Esophagus squamous epithelium (tissue), 5 donors: ENCODE measurements around the gene PLAAT1. TPM values are rescaled to one million over a fixed set of nuclear protein-coding genes. Genes with fewer than 3 reads are reported as not detected.

Source experiments
- DNase-seq: peaks from one replicate; lab custom pipeline; 2025; lab: John Stamatoyannopoulos, UW
- H3K27ac ChIP-seq, 4 donors: fragments of 200-600 bp; sonication (generic); one replicate each; pipeline ENCODE4 v1.5.1; 2016 to 2019; ENCODE audit warnings: mild to moderate bottlenecking in 1 of 4
- H3K27me3 ChIP-seq, 4 donors: fragments of 200-600 bp; sonication (generic); 1 replicate in 3 of 4; 2 replicates in 1 of 4; pipeline versions ENCODE4 v1.5.1 to v1.6.0; 2017 to 2021; ENCODE audit warnings: antibody characterized with exemption in 1 of 4
- H3K36me3 ChIP-seq, 3 donors: fragments of 200-600 bp; sonication (generic); one replicate each; pipeline ENCODE4 v1.5.1; 2016 to 2019
- H3K4me1 ChIP-seq, 3 donors: fragments of 200-600 bp; sonication (generic); one replicate each; pipeline ENCODE4 v1.5.1; 2017 to 2019
- H3K4me3 ChIP-seq, 4 donors: fragments of 200-600 bp; sonication (generic); 1 replicate in 3 of 4; 2 replicates in 1 of 4; pipeline ENCODE4 v1.5.1; 2016 to 2019; ENCODE audit warnings: mild to moderate bottlenecking in 2 of 4, moderate library complexity in 1 of 4
- H3K9me3 ChIP-seq, 3 donors: fragments of 200-600 bp; sonication (generic); one replicate each; pipeline ENCODE4 v1.5.1; 2016 to 2019
- POLR2A ChIP-seq, 4 donors: fragments of 450-650 bp; IDR thresholded peaks; one replicate each; pipeline ENCODE4 v1.6.1; 2017; ENCODE audit warnings: antibody characterized with exemption in 4 of 4, mild to moderate bottlenecking in 4 of 4, moderate library complexity in 3 of 4
- WGBS, 2 donors: methylation state at CpG; one replicate each; pipeline ENCODE4 v1.1.5; 2018; 5-methylcytosine and 5-hydroxymethylcytosine counted together
- intact Hi-C: fragments of 100-400 bp; cut with DNase I; formaldehyde crosslinking; loops from one replicate; pipeline ENCODE4 v1.15.0; 2022
- total RNA-seq, 4 donors: library from RNA; depleted of rRNA; stranded (reverse); fragments of >200 nt; gene quantifications; one replicate each; pipeline ENCODE4 v1.1.0, GENCODE V29; 2016
- TF ChIP-seq, protein P1 (sequence below), 6 experiments: fragments of 450-650 bp in 4 of 6; fragments of 200-600 bp in 2 of 6; sonication (generic) in 2 of 6; IDR thresholded peaks; one replicate each; pipeline ENCODE4 v1.5.1; 2016 to 2019; ENCODE audit warnings: antibody characterized with exemption in 6 of 6, mild to moderate bottlenecking in 4 of 6, moderate library complexity in 4 of 6
- donor health status: DM: yes; HTN: yes; CAD: no.

PLAAT1 gene
- total RNA-seq, 4 donors from 2014 or later, result 3.4 to 10.2 (median 5.9) TPM

DNA sequence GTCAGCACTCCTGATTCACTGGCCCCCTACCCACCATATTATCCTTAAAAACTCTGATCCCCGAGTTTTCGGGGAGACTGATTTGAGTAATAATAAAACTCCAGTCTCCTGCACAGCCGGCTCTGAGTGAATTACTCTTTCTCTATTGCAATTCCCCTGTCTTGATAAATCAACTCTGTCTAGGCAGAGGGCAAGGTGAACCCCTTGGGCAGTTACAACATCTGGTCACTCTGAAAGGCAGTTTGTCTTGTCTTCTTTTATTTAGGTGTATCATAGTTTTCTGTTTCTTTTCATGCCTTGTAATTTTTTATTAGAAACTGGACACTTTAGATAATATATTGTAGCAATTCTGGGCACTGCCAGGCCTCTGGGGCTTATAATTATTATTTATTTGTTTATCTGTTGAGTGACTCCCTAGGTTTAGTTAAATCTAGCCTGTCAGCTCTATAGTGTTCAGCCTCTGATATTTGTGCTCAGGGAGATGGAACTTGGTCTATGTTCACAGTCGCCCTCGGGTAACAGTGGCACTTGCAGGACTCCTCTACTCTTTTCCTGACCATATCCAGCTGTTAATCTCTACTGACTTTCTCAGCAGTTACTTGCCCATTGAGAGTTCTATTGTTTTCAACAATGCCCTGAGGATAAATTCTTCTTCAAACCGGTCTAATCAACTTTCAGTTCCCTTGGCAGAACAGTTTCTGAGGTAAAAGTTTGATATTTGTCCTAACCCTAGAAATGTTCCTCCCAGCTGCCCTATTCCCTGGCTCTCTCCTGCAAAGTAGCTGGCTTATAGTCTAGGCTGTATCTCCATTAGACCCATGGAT is 15.5 kb upstream of the PLAAT1 start:
- intact Hi-C loops, result no loop called here
- TF ChIP-seq, protein P1, sequence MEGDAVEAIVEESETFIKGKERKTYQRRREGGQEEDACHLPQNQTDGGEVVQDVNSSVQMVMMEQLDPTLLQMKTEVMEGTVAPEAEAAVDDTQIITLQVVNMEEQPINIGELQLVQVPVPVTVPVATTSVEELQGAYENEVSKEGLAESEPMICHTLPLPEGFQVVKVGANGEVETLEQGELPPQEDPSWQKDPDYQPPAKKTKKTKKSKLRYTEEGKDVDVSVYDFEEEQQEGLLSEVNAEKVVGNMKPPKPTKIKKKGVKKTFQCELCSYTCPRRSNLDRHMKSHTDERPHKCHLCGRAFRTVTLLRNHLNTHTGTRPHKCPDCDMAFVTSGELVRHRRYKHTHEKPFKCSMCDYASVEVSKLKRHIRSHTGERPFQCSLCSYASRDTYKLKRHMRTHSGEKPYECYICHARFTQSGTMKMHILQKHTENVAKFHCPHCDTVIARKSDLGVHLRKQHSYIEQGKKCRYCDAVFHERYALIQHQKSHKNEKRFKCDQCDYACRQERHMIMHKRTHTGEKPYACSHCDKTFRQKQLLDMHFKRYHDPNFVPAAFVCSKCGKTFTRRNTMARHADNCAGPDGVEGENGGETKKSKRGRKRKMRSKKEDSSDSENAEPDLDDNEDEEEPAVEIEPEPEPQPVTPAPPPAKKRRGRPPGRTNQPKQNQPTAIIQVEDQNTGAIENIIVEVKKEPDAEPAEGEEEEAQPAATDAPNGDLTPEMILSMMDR (IDR thresholded peaks at IDR 0.05), result no peak
- no peak for TF ChIP-seq POLR2A (IDR thresholded peaks at IDR 0.05)
- WGBS, 2 donors, result 52 to 67% methylated on average over 6 of the region's 6 CpGs
- Histone ChIP-seq H3K36me3 (no peaks in the 10 kb centered on the region), H3K4me1 (peaks cover 0 to 8% (median 0%) of the 10 kb centered on the region in 3 donors), H3K27me3 (peaks cover 0 to 7% (median 0%) of the 10 kb centered on the region in 4 donors), H3K27ac (no peak overlapping the region), H3K4me3 (no peak overlapping the region), H3K9me3 (no peaks in the 10 kb centered on the region)
- no peak for DNase-seq

DNA sequence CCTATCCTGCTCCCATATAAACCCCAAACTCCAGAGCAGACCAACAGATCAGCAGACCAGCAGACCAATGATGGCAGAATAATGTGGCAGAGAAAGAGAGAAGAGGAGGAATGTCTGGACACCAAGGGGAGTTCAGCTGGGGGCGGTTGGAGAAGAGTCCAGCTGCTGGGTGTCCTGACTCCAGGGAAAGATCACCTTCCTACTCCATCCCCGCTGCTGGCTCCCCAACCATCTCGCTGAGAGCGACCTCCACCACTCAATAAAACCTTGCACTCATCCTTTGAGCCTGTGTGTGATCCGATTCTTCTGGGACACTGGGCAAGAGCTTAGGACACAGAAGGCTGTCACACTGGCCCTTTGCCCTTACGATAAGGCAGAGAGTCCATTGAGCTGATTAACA is 12.8 kb upstream of the PLAAT1 start:
- Histone ChIP-seq H3K4me3 (no peak overlapping the region), H3K36me3 (no peaks in the 10 kb centered on the region), H3K9me3 (no peaks in the 10 kb centered on the region), H3K27me3 (peaks cover 0 to 7% (median 0%) of the 10 kb centered on the region in 4 donors), H3K27ac (no peak overlapping the region), H3K4me1 (peaks cover 0 to 18% (median 0%) of the 10 kb centered on the region in 3 donors)
- no peak for DNase-seq
- no peak for TF ChIP-seq POLR2A (IDR thresholded peaks at IDR 0.05)
- TF ChIP-seq, protein P1 (IDR thresholded peaks at IDR 0.05), result no peak
- intact Hi-C loops, result no loop called here
- 68 to 100% methylated on average over 1 to 4 of the region's 6 CpGs for WGBS, 2 donors

DNA sequence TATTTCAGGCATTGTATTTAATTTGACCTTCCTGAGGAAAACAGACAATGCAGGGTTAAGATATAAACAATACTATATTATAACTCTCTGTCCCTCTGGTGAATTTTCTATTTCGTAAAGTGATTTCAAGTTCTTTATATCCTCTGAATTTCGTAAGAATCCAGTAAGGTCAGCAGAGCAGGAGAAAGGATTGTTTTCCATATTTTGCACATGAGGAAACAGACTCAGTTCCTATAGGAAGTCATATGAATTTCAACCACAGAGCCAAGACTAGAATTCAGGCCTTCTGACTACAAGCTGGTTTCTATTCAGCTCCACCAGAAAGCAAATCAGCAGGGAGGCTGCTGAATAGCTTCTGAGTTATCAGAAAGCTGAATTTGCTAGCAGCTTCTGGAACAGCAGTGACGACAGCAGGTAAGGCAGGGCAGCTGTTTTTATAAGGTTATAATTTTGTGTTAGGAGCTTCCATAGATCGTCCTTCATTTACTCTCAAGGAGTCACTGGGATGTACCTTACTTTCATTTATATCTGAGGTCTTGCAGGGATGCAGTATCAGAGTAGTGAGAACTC is 11.1 kb upstream of the PLAAT1 start:
- H3K4me1 ChIP-seq, result peaks cover 0 to 18% (median 0%) of the 10 kb centered on the region in 3 donors
- no peak overlapping the region for H3K4me3 ChIP-seq
- intact Hi-C loops, result no loop called here
- 79 to 84% methylated on average over 4 of the region's 4 CpGs for WGBS, 2 donors
- TF ChIP-seq, protein P1 (IDR thresholded peaks at IDR 0.05), result no peak
- TF ChIP-seq POLR2A (IDR thresholded peaks at IDR 0.05), result no peak
- H3K9me3 ChIP-seq, result no peaks in the 10 kb centered on the region
- no peak for DNase-seq
- H3K27ac ChIP-seq, result no peak overlapping the region
- H3K27me3 ChIP-seq, result peaks cover 0 to 7% (median 0%) of the 10 kb centered on the region in 4 donors
- H3K36me3 ChIP-seq, result no peaks in the 10 kb centered on the region

DNA sequence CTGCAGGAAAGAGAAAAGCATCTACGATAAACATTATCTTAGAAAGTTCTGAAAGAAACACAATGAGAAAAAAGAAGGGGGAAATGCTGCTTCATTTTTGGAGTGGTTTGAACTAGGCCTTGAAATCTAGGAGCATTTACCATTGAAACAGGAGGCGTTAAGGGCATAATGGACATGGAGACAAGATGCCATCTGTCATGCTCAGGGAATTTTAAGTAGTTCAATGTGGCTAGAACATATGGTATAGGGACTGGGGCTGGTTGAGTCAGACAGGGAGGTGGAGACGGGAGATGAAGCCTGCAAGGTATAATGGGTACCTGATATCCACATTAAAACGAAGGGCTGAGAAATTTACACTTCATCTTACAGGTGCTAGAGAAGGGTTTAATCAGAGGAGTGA is 10.4 kb upstream of the PLAAT1 start:
- Histone ChIP-seq H3K9me3 (no peaks in the 10 kb centered on the region), H3K4me1 (peaks cover 0 to 17% (median 0%) of the 10 kb centered on the region in 3 donors), H3K36me3 (no peaks in the 10 kb centered on the region), H3K27me3 (peaks cover 0 to 7% (median 0%) of the 10 kb centered on the region in 4 donors), H3K4me3 (no peak overlapping the region), H3K27ac (no peak overlapping the region)
- no peak for TF ChIP-seq POLR2A (IDR thresholded peaks at IDR 0.05)
- TF ChIP-seq, protein P1 (IDR thresholded peaks at IDR 0.05), result no peak
- 84 to 86% methylated on average over 4 of the region's 4 CpGs for WGBS, 2 donors
- intact Hi-C loops, result no loop called here
- no peak for DNase-seq

DNA sequence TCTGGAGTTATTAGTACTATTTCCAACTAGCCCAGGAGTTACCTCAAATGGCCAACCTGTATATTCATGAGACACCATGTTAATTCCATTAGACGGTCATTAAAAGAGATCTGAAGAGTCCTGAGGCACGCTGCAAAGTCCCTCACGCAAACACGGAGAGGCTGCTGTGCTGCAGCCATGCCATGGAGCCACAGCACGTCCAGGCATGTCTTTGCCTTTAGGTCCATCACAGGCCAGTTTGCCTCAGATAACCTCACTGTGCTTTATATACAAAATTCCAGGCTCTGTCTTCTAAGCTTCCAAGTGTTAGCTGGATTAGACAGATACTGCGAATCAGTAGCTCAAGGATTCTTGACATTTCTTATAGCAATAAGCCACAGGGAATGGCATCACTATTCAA is 9.8 kb upstream of the PLAAT1 start:
- Histone ChIP-seq H3K4me3 (no peak overlapping the region), H3K27me3 (peaks cover 0 to 7% (median 0%) of the 10 kb centered on the region in 4 donors), H3K27ac (no peak overlapping the region), H3K36me3 (no peaks in the 10 kb centered on the region), H3K4me1 (peaks cover 0 to 12% (median 0%) of the 10 kb centered on the region in 3 donors), H3K9me3 (no peaks in the 10 kb centered on the region)
- no peak for DNase-seq
- TF ChIP-seq, protein P1 (IDR thresholded peaks at IDR 0.05), result no peak
- no peak for TF ChIP-seq POLR2A (IDR thresholded peaks at IDR 0.05)
- WGBS, 2 donors, result 52 to 58% methylated on average over 6 of the region's 6 CpGs
- intact Hi-C loops, result no loop called here
